K562 (cell line): Measurements from ENCODE around the gene MCL1. TPM values are rescaled to one million over a fixed set of nuclear protein-coding genes. Genes with fewer than 3 reads are reported as not detected.

Experiments used
- BRD4 ChIP-seq: fragments of 200-600 bp; sonication (generic); IDR thresholded peaks from 2 replicates; pipeline ENCODE4 v1.6.1; 2017; ENCODE audit warnings: inconsistent platforms
- CBX3 ChIP-seq, 2 experiments: IDR thresholded peaks; 1 replicate in 1 of 2; 2 replicates in 1 of 2; pipeline ENCODE4 v1.6.1; 2012; ENCODE audit warnings: inconsistent platforms in 2 of 2, low read length in 2 of 2, borderline replicate concordance in 1 of 2, control low read depth in 1 of 2
- CTBP1 ChIP-seq: fragments of 450-650 bp; IDR thresholded peaks from 2 replicates; pipeline ENCODE4 v1.6.1; 2016; ENCODE audit warnings: borderline replicate concordance
- FOSL1 ChIP-seq: fragments of 200-800 bp; sonication (Bioruptor generic); conservative IDR thresholded peaks from 2 replicates; pipeline ENCODE4 v1.6.1; 2016; ENCODE audit warnings: missing genetic modification characterization, missing compliant biosample characterization
- GTF2F1 ChIP-seq: IDR thresholded peaks from 2 replicates; pipeline ENCODE4 v1.6.1; 2011; ENCODE audit warnings: low read depth, low read length, improper control_type of control experiment
- JUNB ChIP-seq: fragments of 450-650 bp; formaldehyde crosslinking; conservative IDR thresholded peaks from 2 replicates; pipeline ENCODE4 v1.4.0; 2020; ENCODE audit warnings: mild to moderate bottlenecking
- KAT7 ChIP-seq: sonication (generic); formaldehyde crosslinking; IDR thresholded peaks from 2 replicates; pipeline ENCODE4 v1.8.0; 2022; ENCODE audit warnings: missing genetic modification reagents, mild to moderate bottlenecking, borderline replicate concordance
- MED1 ChIP-seq: sonication (generic); formaldehyde crosslinking; IDR thresholded peaks from 2 replicates; pipeline ENCODE4 v1.8.1; 2023; ENCODE audit warnings: missing genetic modification reagents, borderline replicate concordance
- NCOA2 ChIP-seq, 2 experiments: fragments of 450-650 bp; IDR thresholded peaks; 2 replicates each; pipeline ENCODE4 v1.6.1; 2018; ENCODE audit warnings: mild to moderate bottlenecking in 2 of 2, moderate library complexity in 1 of 2; ENCODE audit not compliant: partially characterized antibody in 2 of 2
- NFYB ChIP-seq: IDR thresholded peaks from 2 replicates; pipeline ENCODE4 v1.6.1; 2011; ENCODE audit warnings: mild to moderate bottlenecking, moderate library complexity; ENCODE audit not compliant: insufficient read length; ENCODE audit errors: extremely low read depth
- POLR2AphosphoS5 ChIP-seq: IDR thresholded peaks from 2 replicates; pipeline ENCODE4 v1.6.1; 2011; ENCODE audit warnings: mild to moderate bottlenecking, low read depth, low read length, moderate library complexity; ENCODE audit not compliant: control insufficient read depth, insufficient read depth
- SNIP1 ChIP-seq: fragments of 450-650 bp; IDR thresholded peaks from 2 replicates; pipeline ENCODE4 v1.7.1; 2017; ENCODE audit warnings: low read depth, mild to moderate bottlenecking
- STAT5B ChIP-seq: fragments of 250-450 bp; sonication (Bioruptor Pico); IDR thresholded peaks from 2 replicates; pipeline ENCODE4 v1.8.0; 2021; ENCODE audit warnings: mild to moderate bottlenecking, inconsistent platforms
- TBL1XR1 ChIP-seq, 2 experiments: IDR thresholded peaks; 2 replicates each; pipeline ENCODE4 v1.6.1; 2012; ENCODE audit warnings: improper control_type of control experiment in 2 of 2, low read length in 2 of 2, mild to moderate bottlenecking in 1 of 2
- TOE1 ChIP-seq, 2 experiments: fragments of 450-650 bp in 1 of 2; sonication (generic) in 1 of 2; formaldehyde crosslinking in 1 of 2; IDR thresholded peaks; 2 replicates each; pipeline versions ENCODE4 v1.7.1 to v1.8.0; 2016 to 2022; ENCODE audit warnings: borderline replicate concordance in 2 of 2, mild to moderate bottlenecking in 2 of 2, antibody characterized with exemption in 1 of 2, inconsistent platforms in 1 of 2, low read depth in 1 of 2, missing genetic modification reagents in 1 of 2, moderate library complexity in 1 of 2
- ZNF197 ChIP-seq: fragments of 200-800 bp; sonication (Bioruptor generic); IDR thresholded peaks from 2 replicates; pipeline ENCODE4 v1.6.1; 2016; ENCODE audit warnings: low read depth, missing genetic modification characterization, missing compliant biosample characterization
- ZNF263 ChIP-seq: sonication (generic); formaldehyde crosslinking; IDR thresholded peaks from 2 replicates; pipeline ENCODE4 v1.8.0; 2022; ENCODE audit warnings: mild to moderate bottlenecking, missing genetic modification reagents, borderline replicate concordance
- ZNF586 ChIP-seq: fragments of 450-650 bp; formaldehyde crosslinking; conservative IDR thresholded peaks from 2 replicates; pipeline ENCODE4 v1.4.0; 2020; ENCODE audit warnings: mild to moderate bottlenecking, moderate library complexity
- ZNF75A ChIP-seq: fragments of 450-650 bp; formaldehyde crosslinking; IDR thresholded peaks from 2 replicates; pipeline ENCODE4 v1.4.0; 2020; ENCODE audit warnings: mild to moderate bottlenecking
- polyA plus RNA-seq, 8 experiments: library from polyadenylated mRNA; depleted of rRNA in 4 of 8; stranded (reverse) in 5 of 8; unstranded in 3 of 8; fragments of >200 nt; fragmentation: Nextera tagmentation in 2 of 8; fragmentation: Illumina TruSeq in 1 of 8; extraction: Ambion mirVana in 2 of 8; extraction: Trizol in 1 of 8; gene quantifications; 2 replicates each; pipeline versions ENCODE4 v1.2.1 to v1.2.3, GENCODE V29; 2011 to 2014; ENCODE audit warnings: inconsistent platforms in 1 of 8, missing spikeins in 1 of 8
- total RNA-seq, 7 experiments: library from RNA; depleted of rRNA in 6 of 7; stranded (reverse); fragments of >200 nt in 6 of 7; fragmentation: Illumina TruSeq in 2 of 7; extraction: Trizol in 2 of 7; gene quantifications; 2 replicates each; pipeline versions ENCODE4 v1.2.1 to v1.2.3, GENCODE V29; 2011 to 2021; ENCODE audit warnings: low replicate concordance in 1 of 7
- TF ChIP-seq, protein P1 (sequence below): fragments of 250-450 bp; sonication (Bioruptor Pico); IDR thresholded peaks from 2 replicates; pipeline ENCODE4 v1.8.0; 2021; ENCODE audit warnings: borderline replicate concordance, mild to moderate bottlenecking, moderate library complexity; ENCODE audit not compliant: poor library complexity, severe bottlenecking
- TF ChIP-seq, protein P2 (sequence below): fragments of 450-650 bp; formaldehyde crosslinking; IDR thresholded peaks from 2 replicates; pipeline ENCODE4 v1.4.0; 2022; ENCODE audit warnings: missing genetic modification characterization
- TF ChIP-seq, protein P3 (sequence below): fragments of 250-450 bp; sonication (Bioruptor Pico); IDR thresholded peaks from 2 replicates; pipeline ENCODE4 v1.4.0; 2020
- TF ChIP-seq, protein P4 (sequence below), 2 experiments: fragments of 450-650 bp; conservative IDR thresholded peaks; 2 replicates each; pipeline ENCODE4 v1.6.1; 2017; ENCODE audit warnings: mild to moderate bottlenecking in 2 of 2, moderate library complexity in 2 of 2

Gene MCL1
- total and polyA plus RNA-seq, 9 of the 15 experiments (the other 6 are each of a cell fraction or from before 2014, with no cell fraction given) = 27.1 to 224 (median 138) TPM

DNA sequence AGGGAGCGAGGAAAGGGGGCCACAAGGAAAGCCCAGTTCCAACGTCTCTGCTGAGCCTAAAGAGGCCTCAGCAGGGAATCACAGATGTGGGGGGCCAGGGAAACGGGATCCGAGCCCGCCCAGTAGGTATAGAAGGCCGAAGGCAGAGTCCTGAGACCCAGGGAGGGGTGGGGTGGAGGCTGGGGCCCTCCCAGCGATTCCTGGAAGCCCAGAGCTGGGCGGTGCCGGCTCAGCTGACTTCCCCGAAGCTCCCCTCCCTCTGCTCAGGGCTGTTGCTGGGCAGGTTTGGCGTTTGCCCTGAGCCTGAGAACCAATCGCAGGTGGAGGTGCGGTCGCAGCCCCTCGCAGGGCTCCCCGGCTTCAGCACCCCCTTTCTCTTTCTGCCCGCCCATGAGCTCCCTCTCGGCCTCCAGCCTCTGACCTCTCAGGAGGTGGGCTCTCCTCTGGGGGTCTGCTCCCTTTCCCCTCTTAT is 17.4 kb downstream of the MCL1 start (continued):
- TF ChIP-seq, protein P1, sequence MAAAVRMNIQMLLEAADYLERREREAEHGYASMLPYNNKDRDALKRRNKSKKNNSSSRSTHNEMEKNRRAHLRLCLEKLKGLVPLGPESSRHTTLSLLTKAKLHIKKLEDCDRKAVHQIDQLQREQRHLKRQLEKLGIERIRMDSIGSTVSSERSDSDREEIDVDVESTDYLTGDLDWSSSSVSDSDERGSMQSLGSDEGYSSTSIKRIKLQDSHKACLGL (CRISPR knock-in tag) = no peak
- TF ChIP-seq NCOA2 (IDR thresholded peaks at IDR 0.05; ENCODE audit: partially characterized antibody in 2 of 2) (no peak), ZNF197 (no peak), KAT7 (CRISPR knock-in tag) (0 out of 2 replicates have a peak, but pooled peaks have one; percentile 22), SNIP1 (no peak), BRD4 (no peak), ZNF75A (no peak), POLR2AphosphoS5 (no peak; the same call in 1 of the 2 replicates), TBL1XR1 (IDR thresholded peaks at IDR 0.05; ENCODE audit: low read length in 2 of 2) (peak in 1 of 2 experiments; percentile 61; a peak in 1 of 4 replicates), JUNB (no peak), MED1 (CRISPR knock-in tag) (no peak), CTBP1 (no peak; the same call in 1 of the 2 replicates), CBX3 (IDR thresholded peaks at IDR 0.05; ENCODE audit: borderline replicate concordance in 1 of 2, low read length in 2 of 2) (no peak), FOSL1 (tag) (no peak), GTF2F1 (no peak; the same call in 1 of the 2 replicates), NFYB (peak; percentile 52), ZNF263 (CRISPR knock-in tag) (no peak), STAT5B (CRISPR knock-in tag) (no peak), TOE1 (IDR thresholded peaks at IDR 0.05; ENCODE audit: borderline replicate concordance) (peak; percentile 15; the same call in 1 of the 2 replicates), TOE1 (CRISPR knock-in tag; IDR thresholded peaks at IDR 0.05; ENCODE audit: borderline replicate concordance, low read depth) (no peak), ZNF586 (CRISPR knock-in tag) (no peak)
- TF ChIP-seq, protein P2, sequence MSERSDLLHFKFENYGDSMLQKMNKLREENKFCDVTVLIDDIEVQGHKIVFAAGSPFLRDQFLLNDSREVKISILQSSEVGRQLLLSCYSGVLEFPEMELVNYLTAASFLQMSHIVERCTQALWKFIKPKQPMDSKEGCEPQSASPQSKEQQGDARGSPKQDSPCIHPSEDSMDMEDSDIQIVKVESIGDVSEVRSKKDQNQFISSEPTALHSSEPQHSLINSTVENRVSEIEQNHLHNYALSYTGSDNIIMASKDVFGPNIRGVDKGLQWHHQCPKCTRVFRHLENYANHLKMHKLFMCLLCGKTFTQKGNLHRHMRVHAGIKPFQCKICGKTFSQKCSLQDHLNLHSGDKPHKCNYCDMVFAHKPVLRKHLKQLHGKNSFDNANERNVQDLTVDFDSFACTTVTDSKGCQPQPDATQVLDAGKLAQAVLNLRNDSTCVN = no peak
- TF ChIP-seq, protein P3, sequence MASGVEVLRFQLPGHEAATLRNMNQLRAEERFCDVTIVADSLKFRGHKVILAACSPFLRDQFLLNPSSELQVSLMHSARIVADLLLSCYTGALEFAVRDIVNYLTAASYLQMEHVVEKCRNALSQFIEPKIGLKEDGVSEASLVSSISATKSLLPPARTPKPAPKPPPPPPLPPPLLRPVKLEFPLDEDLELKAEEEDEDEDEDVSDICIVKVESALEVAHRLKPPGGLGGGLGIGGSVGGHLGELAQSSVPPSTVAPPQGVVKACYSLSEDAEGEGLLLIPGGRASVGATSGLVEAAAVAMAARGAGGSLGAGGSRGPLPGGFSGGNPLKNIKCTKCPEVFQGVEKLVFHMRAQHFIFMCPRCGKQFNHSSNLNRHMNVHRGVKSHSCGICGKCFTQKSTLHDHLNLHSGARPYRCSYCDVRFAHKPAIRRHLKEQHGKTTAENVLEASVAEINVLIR (CRISPR knock-in tag) = no peak
- TF ChIP-seq, protein P4, sequence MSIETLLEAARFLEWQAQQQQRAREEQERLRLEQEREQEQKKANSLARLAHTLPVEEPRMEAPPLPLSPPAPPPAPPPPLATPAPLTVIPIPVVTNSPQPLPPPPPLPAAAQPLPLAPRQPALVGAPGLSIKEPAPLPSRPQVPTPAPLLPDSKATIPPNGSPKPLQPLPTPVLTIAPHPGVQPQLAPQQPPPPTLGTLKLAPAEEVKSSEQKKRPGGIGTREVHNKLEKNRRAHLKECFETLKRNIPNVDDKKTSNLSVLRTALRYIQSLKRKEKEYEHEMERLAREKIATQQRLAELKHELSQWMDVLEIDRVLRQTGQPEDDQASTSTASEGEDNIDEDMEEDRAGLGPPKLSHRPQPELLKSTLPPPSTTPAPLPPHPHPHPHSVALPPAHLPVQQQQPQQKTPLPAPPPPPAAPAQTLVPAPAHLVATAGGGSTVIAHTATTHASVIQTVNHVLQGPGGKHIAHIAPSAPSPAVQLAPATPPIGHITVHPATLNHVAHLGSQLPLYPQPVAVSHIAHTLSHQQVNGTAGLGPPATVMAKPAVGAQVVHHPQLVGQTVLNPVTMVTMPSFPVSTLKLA (conservative IDR thresholded peaks at IDR 0.05) = no peak
